ENCODE results near the gene PJA2. TPM values are rescaled to one million over a fixed set of nuclear protein-coding genes. Genes with fewer than 3 reads are reported as not detected.

Gene PJA2
- total RNA-seq, 3 donors from 2014 or later: 103 to 136 (median 117) TPM

- H3K4me3 ChIP-seq: no peak overlapping the region
- TF ChIP-seq, protein P1, sequence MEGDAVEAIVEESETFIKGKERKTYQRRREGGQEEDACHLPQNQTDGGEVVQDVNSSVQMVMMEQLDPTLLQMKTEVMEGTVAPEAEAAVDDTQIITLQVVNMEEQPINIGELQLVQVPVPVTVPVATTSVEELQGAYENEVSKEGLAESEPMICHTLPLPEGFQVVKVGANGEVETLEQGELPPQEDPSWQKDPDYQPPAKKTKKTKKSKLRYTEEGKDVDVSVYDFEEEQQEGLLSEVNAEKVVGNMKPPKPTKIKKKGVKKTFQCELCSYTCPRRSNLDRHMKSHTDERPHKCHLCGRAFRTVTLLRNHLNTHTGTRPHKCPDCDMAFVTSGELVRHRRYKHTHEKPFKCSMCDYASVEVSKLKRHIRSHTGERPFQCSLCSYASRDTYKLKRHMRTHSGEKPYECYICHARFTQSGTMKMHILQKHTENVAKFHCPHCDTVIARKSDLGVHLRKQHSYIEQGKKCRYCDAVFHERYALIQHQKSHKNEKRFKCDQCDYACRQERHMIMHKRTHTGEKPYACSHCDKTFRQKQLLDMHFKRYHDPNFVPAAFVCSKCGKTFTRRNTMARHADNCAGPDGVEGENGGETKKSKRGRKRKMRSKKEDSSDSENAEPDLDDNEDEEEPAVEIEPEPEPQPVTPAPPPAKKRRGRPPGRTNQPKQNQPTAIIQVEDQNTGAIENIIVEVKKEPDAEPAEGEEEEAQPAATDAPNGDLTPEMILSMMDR (IDR thresholded peaks at IDR 0.05): no peak
- no peak for TF ChIP-seq POLR2AphosphoS5 (IDR thresholded peaks at IDR 0.05)
- TF ChIP-seq POLR2A (IDR thresholded peaks at IDR 0.05): no peak
- no peaks in the 10 kb centered on the region for H3K4me1 ChIP-seq
- H3K9me3 ChIP-seq: no peaks in the 10 kb centered on the region
- H3K36me3 ChIP-seq: no peaks in the 10 kb centered on the region
- intact Hi-C loops (cut with DNase I; ENCODE audit: low total_unique reads): no loop called here
- no peak overlapping the region for H3K27ac ChIP-seq
- no peak for DNase-seq (ENCODE audit: low spot score in 2 of 2)
- no peaks in the 10 kb centered on the region for H3K27me3 ChIP-seq
These were observed 84.8 kb downstream of the PJA2 start for GRCh38 chr5:109324931-109325330.

DNA sequence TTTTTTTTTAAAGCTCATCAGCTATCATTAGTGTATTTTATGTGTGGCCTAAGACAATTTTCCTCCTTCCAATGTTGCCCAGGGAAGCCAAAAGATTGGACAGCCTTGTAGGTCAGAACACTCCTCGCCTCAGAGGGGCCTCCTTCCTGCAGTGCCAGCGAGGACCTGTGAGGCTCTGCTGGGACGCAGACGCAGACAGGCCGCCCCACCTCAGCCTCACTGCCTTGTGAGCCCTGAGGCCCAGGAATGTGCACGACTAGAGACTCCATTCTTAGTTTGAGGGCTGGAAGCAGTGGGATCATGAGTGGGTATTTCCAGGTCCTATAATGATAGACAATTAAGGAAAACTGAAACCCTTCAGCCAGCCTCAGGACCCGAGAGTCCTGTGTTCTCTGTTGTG is 85.4 kb downstream of the PJA2 start:
- Histone ChIP-seq H3K36me3 (no peaks in the 10 kb centered on the region), H3K27me3 (no peaks in the 10 kb centered on the region), H3K4me1 (no peaks in the 10 kb centered on the region), H3K27ac (peak overlapping the region in 1 of 2 donors; percentile 23), H3K4me3 (no peak overlapping the region), H3K9me3 (no peaks in the 10 kb centered on the region)
- DNase-seq (ENCODE audit: low spot score in 2 of 2): no peak
- intact Hi-C loops (cut with DNase I; ENCODE audit: low total_unique reads): no loop called here
- TF ChIP-seq, protein P1 (IDR thresholded peaks at IDR 0.05): no peak
- TF ChIP-seq POLR2AphosphoS5 (IDR thresholded peaks at IDR 0.05) (no peak), POLR2A (IDR thresholded peaks at IDR 0.05) (no peak)

DNA sequence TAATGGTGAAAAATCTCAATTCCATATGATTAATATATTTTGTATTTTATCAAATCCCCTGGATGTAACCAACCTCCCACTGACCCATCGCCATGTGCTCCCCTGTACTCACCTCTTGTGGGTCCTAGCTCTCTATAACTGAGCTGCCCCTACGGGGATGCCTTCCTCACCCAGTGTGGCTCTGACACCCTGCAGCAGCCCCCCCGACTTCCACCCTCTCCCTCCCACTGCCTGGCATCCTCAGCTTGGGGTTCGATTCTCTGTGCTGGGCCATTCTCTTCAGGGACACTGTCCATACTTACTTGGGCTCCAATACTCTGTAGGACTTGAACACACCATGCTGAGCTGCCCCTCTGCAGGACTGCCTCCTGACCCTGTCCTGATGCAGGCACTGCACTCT is 87.1 kb downstream of the PJA2 start:
- H3K9me3 ChIP-seq: no peaks in the 10 kb centered on the region
- H3K27ac ChIP-seq: no peak overlapping the region
- H3K4me1 ChIP-seq: no peaks in the 10 kb centered on the region
- TF ChIP-seq, protein P1 (IDR thresholded peaks at IDR 0.05): no peak
- no peak for TF ChIP-seq POLR2AphosphoS5 (IDR thresholded peaks at IDR 0.05)
- no peak for TF ChIP-seq POLR2A (IDR thresholded peaks at IDR 0.05)
- H3K36me3 ChIP-seq: no peaks in the 10 kb centered on the region
- intact Hi-C loops (cut with DNase I; ENCODE audit: low total_unique reads): no loop called here
- no peaks in the 10 kb centered on the region for H3K27me3 ChIP-seq
- no peak overlapping the region for H3K4me3 ChIP-seq
- DNase-seq (ENCODE audit: low spot score in 2 of 2): no peak

- H3K4me1 ChIP-seq: no peaks in the 10 kb centered on the region
- DNase-seq (ENCODE audit: low spot score in 2 of 2): no peak
- H3K9me3 ChIP-seq: no peaks in the 10 kb centered on the region
- H3K27ac ChIP-seq: no peak overlapping the region
- intact Hi-C loops (cut with DNase I; ENCODE audit: low total_unique reads): no loop called here
- H3K36me3 ChIP-seq: no peaks in the 10 kb centered on the region
- TF ChIP-seq POLR2AphosphoS5 (IDR thresholded peaks at IDR 0.05) (no peak), POLR2A (IDR thresholded peaks at IDR 0.05) (no peak)
- H3K4me3 ChIP-seq: no peak overlapping the region
- no peaks in the 10 kb centered on the region for H3K27me3 ChIP-seq
These were observed 90.4 kb downstream of the PJA2 start for GRCh38 chr5:109319351-109319750.

- no peak overlapping the region for H3K27ac ChIP-seq
- TF ChIP-seq, protein P1 (IDR thresholded peaks at IDR 0.05): no peak
- TF ChIP-seq POLR2A (IDR thresholded peaks at IDR 0.05): no peak
- no peak for TF ChIP-seq POLR2AphosphoS5 (IDR thresholded peaks at IDR 0.05)
- no peaks in the 10 kb centered on the region for H3K27me3 ChIP-seq
- H3K4me1 ChIP-seq: no peaks in the 10 kb centered on the region
- no peaks in the 10 kb centered on the region for H3K9me3 ChIP-seq
- intact Hi-C loops (cut with DNase I; ENCODE audit: low total_unique reads): no loop called here
- no peaks in the 10 kb centered on the region for H3K36me3 ChIP-seq
- no peak overlapping the region for H3K4me3 ChIP-seq
- DNase-seq (ENCODE audit: low spot score in 2 of 2): no peak
These were observed 91.2 kb downstream of the PJA2 start for GRCh38 chr5:109318455-109319108.

Data from breast epithelium (tissue), 4 donors.